ENCODE measurements around the gene SEL1L3.

DNA sequence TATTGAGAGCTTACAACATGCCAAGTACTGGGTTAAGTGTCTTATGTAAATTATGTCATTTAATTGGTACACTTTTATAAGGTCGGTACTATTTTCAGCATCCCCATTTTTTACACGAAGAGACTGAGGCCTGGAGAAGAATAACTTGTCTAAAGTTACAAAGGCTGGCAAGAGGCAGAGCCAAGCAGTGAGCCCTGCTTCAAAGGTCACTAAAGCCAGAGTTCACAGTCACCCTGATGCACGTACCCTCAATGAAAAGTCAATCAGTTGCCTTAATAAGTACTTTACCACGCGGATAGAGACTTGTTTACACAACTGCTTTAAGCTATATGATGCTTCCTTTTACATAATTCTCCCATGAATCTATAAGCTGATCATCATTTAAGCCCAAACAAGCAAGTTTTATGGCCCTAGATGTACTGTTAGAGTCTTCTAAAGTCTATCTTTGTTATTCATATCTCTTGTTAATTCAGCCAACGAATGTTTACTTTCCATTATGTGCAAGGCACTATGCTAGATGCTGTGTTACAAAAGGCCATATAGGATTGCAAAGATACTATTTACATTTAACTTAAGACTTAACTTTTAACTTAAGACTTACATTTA lies 57.4 kb downstream of the SEL1L3 start:
- TF ChIP-seq ZBTB1 (tag by site-specific recombination; IDR thresholded peaks at IDR 0.05) = no peak
- TF ChIP-seq, protein P1, sequence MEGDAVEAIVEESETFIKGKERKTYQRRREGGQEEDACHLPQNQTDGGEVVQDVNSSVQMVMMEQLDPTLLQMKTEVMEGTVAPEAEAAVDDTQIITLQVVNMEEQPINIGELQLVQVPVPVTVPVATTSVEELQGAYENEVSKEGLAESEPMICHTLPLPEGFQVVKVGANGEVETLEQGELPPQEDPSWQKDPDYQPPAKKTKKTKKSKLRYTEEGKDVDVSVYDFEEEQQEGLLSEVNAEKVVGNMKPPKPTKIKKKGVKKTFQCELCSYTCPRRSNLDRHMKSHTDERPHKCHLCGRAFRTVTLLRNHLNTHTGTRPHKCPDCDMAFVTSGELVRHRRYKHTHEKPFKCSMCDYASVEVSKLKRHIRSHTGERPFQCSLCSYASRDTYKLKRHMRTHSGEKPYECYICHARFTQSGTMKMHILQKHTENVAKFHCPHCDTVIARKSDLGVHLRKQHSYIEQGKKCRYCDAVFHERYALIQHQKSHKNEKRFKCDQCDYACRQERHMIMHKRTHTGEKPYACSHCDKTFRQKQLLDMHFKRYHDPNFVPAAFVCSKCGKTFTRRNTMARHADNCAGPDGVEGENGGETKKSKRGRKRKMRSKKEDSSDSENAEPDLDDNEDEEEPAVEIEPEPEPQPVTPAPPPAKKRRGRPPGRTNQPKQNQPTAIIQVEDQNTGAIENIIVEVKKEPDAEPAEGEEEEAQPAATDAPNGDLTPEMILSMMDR (tag by site-specific recombination; IDR thresholded peaks at IDR 0.05) = no peak
- TF ChIP-seq, protein P2, sequence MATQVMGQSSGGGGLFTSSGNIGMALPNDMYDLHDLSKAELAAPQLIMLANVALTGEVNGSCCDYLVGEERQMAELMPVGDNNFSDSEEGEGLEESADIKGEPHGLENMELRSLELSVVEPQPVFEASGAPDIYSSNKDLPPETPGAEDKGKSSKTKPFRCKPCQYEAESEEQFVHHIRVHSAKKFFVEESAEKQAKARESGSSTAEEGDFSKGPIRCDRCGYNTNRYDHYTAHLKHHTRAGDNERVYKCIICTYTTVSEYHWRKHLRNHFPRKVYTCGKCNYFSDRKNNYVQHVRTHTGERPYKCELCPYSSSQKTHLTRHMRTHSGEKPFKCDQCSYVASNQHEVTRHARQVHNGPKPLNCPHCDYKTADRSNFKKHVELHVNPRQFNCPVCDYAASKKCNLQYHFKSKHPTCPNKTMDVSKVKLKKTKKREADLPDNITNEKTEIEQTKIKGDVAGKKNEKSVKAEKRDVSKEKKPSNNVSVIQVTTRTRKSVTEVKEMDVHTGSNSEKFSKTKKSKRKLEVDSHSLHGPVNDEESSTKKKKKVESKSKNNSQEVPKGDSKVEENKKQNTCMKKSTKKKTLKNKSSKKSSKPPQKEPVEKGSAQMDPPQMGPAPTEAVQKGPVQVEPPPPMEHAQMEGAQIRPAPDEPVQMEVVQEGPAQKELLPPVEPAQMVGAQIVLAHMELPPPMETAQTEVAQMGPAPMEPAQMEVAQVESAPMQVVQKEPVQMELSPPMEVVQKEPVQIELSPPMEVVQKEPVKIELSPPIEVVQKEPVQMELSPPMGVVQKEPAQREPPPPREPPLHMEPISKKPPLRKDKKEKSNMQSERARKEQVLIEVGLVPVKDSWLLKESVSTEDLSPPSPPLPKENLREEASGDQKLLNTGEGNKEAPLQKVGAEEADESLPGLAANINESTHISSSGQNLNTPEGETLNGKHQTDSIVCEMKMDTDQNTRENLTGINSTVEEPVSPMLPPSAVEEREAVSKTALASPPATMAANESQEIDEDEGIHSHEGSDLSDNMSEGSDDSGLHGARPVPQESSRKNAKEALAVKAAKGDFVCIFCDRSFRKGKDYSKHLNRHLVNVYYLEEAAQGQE (tag by site-specific recombination; IDR thresholded peaks at IDR 0.05) = no peak
- no peak for TF ChIP-seq REPIN1 (tag by site-specific recombination; IDR thresholded peaks at IDR 0.05; ENCODE audit: low read depth)
- TF ChIP-seq YY1 (tag by site-specific recombination; IDR thresholded peaks at IDR 0.05) = no peak
- TF ChIP-seq ZNF529 (tag by site-specific recombination; IDR thresholded peaks at IDR 0.05; ENCODE audit: insufficient replicate concordance) = no peak
- no peak for TF ChIP-seq ZBTB26 (tag by site-specific recombination; optimal IDR thresholded peaks at IDR 0.05)
- TF ChIP-seq BCL11A (tag by site-specific recombination; IDR thresholded peaks at IDR 0.05; ENCODE audit: low read depth) = no peak
- TF ChIP-seq, protein P3, sequence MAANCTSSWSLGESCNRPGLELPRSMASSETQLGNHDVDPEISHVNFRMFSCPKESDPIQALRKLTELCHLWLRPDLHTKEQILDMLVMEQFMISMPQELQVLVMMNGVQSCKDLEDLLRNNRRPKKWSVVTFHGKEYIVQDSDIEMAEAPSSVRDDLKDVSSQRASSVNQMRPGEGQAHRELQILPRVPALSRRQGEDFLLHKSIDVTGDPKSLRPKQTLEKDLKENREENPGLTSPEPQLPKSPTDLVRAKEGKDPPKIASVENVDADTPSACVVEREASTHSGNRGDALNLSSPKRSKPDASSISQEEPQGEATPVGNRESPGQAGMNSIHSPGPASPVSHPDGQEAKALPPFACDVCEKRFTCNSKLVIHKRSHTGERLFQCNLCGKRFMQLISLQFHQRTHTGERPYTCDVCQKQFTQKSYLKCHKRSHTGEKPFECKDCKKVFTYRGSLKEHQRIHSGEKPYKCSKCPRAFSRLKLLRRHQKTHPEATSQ (tag by site-specific recombination; IDR thresholded peaks at IDR 0.05) = no peak
- TF ChIP-seq ZNF138 (tag by site-specific recombination; IDR thresholded peaks at IDR 0.05; ENCODE audit: borderline replicate concordance) = no peak
